Epithelial cell of proximal tubule (primary cell): ENCODE measurements around the gene NFATC4. TPM values are rescaled to one million over a fixed set of nuclear protein-coding genes. Genes with fewer than 3 reads are reported as not detected.

Source experiments
- DNase-seq: peaks from one replicate; pipeline ENCODE4 v3.0.0-alpha.2; 2011; ENCODE audit warnings: low read depth
- H3K4me3 ChIP-seq: 2 replicates; pipeline ENCODE4 v1.5.1; 2011; ENCODE audit warnings: low read depth, mild to moderate bottlenecking, low read length
- total RNA-seq: library from RNA; depleted of rRNA; stranded (reverse); fragments of >200 nt; gene quantifications from 2 replicates; pipeline ENCODE4 v1.2.3, GENCODE V29; 2015
- TF ChIP-seq, protein P1 (sequence below): conservative IDR thresholded peaks from 2 replicates; pipeline ENCODE4 v1.5.1; 2012; ENCODE audit warnings: low read depth, mild to moderate bottlenecking, low read length

NFATC4 gene
- total RNA-seq, 1 donor from 2014 or later = 30.2 TPM

DNA sequence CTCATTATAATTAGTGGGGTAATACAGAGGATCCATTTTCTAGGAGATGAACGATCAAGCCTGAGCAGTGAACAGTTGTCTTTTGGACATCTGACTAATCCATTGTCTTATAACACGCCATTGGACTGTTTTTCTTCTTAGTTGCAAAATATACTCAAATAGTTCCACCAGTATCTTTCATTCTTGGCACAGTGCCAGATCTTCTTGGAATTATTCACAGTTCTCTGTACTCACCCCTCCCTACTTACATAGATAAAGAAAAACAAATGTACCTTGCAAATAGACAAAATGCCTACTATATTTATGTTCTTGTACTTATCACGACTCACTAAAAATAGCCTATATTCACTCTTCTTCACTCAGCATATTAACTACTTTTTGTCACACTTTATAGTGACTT lies 57.7 kb downstream of the NFATC4 start:
- TF ChIP-seq, protein P1, sequence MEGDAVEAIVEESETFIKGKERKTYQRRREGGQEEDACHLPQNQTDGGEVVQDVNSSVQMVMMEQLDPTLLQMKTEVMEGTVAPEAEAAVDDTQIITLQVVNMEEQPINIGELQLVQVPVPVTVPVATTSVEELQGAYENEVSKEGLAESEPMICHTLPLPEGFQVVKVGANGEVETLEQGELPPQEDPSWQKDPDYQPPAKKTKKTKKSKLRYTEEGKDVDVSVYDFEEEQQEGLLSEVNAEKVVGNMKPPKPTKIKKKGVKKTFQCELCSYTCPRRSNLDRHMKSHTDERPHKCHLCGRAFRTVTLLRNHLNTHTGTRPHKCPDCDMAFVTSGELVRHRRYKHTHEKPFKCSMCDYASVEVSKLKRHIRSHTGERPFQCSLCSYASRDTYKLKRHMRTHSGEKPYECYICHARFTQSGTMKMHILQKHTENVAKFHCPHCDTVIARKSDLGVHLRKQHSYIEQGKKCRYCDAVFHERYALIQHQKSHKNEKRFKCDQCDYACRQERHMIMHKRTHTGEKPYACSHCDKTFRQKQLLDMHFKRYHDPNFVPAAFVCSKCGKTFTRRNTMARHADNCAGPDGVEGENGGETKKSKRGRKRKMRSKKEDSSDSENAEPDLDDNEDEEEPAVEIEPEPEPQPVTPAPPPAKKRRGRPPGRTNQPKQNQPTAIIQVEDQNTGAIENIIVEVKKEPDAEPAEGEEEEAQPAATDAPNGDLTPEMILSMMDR = no peak
- DNase-seq = no peak
- no peak overlapping the region for H3K4me3 ChIP-seq

GRCh38 chr14:24426150-24426911 lies 58.3 kb downstream of the NFATC4 start:
- TF ChIP-seq, protein P1 = no peak
- no peak for DNase-seq
- no peak overlapping the region for H3K4me3 ChIP-seq

- no peak for DNase-seq
- TF ChIP-seq, protein P1 = no peak
Measured at GRCh38 chr14:24426912-24427536, 59.0 kb downstream of the NFATC4 start.

GRCh38 chr14:24427537-24428508 lies 59.8 kb downstream of the NFATC4 start:
- TF ChIP-seq, protein P1 = no peak
- H3K4me3 ChIP-seq = no peak overlapping the region
- DNase-seq = no peak

More at GRCh38 chr14:24426912-24427536, 59.0 kb downstream of the NFATC4 start:
- H3K4me3 ChIP-seq = no peak overlapping the region

DNA sequence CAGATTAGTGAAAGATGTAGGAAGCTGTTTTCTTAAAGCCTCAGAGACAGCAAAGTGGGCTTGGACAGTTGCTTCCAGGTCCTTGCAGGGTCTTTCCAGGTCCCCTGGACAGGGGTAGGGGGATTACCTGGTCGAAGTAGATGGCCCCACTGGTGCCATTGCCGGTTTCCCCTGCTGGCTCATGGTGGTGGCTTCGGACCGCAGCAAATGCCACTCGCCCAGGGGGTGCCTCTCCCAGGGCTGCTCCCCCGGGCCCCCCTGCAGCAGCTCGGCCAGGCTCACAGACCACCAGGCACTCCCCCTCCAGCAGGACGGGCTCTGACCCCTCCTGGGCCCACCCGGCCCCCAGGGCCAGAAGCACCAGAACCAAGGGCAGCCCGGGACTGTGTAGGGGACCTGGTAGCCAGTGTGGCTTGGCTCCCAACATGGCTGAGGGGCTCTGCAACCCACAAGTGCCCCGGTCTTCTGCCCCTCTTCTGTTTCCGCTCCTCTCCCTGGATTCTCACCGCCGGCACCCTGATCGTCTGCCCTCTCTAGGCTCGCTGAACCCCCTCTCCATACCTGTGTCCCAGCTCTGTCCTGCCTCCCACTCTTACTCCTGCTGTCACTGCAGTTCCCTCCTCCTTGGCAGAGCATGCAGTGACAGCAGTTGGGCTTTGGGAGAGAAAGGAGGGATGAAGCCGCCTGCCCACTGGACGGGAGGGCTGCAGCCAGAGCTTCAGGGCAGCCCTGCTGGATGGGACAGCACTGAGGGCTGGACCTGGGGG lies 60.8 kb downstream of the NFATC4 start:
- TF ChIP-seq, protein P1 = no peak
- peak overlapping the region; percentile 83 for H3K4me3 ChIP-seq
- no peak for DNase-seq

Other genes with a start within 250 kb of the NFATC4 start
- not detected in 2 replicates for gene FITM1, start 237.5 kb upstream of the NFATC4 start, total RNA-seq
- gene PSME1, start 232.0 kb upstream of the NFATC4 start, total RNA-seq = 266 and 385 TPM in 2 replicates
- 22.3 and 31.8 TPM in 2 replicates for gene EMC9, start 226.6 kb upstream of the NFATC4 start, total RNA-seq
- 156 and 168 TPM in 2 replicates for gene PSME2, start 221.6 kb upstream of the NFATC4 start, total RNA-seq
- gene RNF31, start 220.7 kb upstream of the NFATC4 start, total RNA-seq = 42.3 and 79.4 TPM in 2 replicates
- 26.8 and 45.1 TPM in 2 replicates for gene IRF9, start 206.9 kb upstream of the NFATC4 start, total RNA-seq
- gene REC8, start 196.1 kb upstream of the NFATC4 start, total RNA-seq = 122 and 158 TPM in 2 replicates
- 60.4 and 102 TPM in 2 replicates for gene IPO4, start 179.4 kb upstream of the NFATC4 start, total RNA-seq
- gene TM9SF1, start 172.7 kb upstream of the NFATC4 start, total RNA-seq = 54.4 and 84.1 TPM in 2 replicates
- gene TSSK4, start 162.5 kb upstream of the NFATC4 start, total RNA-seq = not detected in 2 replicates
- gene CHMP4A, start 154.7 kb upstream of the NFATC4 start, total RNA-seq = 42.8 and 88.4 TPM in 2 replicates
- gene MDP1, start 152.1 kb upstream of the NFATC4 start, total RNA-seq = 15.6 and 26.1 TPM in 2 replicates
- 219 and 220 TPM in 2 replicates for gene NEDD8, start 135.8 kb upstream of the NFATC4 start, total RNA-seq
- gene GMPR2, start 135.3 kb upstream of the NFATC4 start, total RNA-seq = 64.2 and 136 TPM in 2 replicates
- 43.2 and 53.2 TPM in 2 replicates for gene TINF2, start 125.6 kb upstream of the NFATC4 start, total RNA-seq
- gene TGM1, start 105.0 kb upstream of the NFATC4 start, total RNA-seq = 0.63 and 0.94 TPM in 2 replicates
- gene RABGGTA, start 96.6 kb upstream of the NFATC4 start, total RNA-seq = 32.7 and 39.0 TPM in 2 replicates
- gene DHRS1, start 68.4 kb upstream of the NFATC4 start, total RNA-seq = 25.7 and 26.4 TPM in 2 replicates
- 17.1 and 32.6 TPM in 2 replicates for gene NOP9, start 68.3 kb upstream of the NFATC4 start, total RNA-seq
- gene CIDEB, start 60.2 kb upstream of the NFATC4 start, total RNA-seq = 2.0 and 3.6 TPM in 2 replicates
- gene LTB4R2, start 58.0 kb upstream of the NFATC4 start, total RNA-seq = 1.3 and 2.7 TPM in 2 replicates
- gene LTB4R, start 56.7 kb upstream of the NFATC4 start, total RNA-seq = 0.06 and 4.0 TPM in 2 replicates
- gene ADCY4, start 33.1 kb upstream of the NFATC4 start, total RNA-seq = 1.6 and 8.0 TPM in 2 replicates
- 6.4 and 7.6 TPM in 2 replicates for gene RIPK3, start 28.2 kb upstream of the NFATC4 start, total RNA-seq
- 3.4 and 6.2 TPM in 2 replicates for gene NYNRIN, start 30.8 kb downstream of the NFATC4 start, total RNA-seq
- 0.43 and 1.3 TPM in 2 replicates for gene CBLN3, start 61.5 kb downstream of the NFATC4 start, total RNA-seq
- gene KHNYN, start 61.8 kb downstream of the NFATC4 start, total RNA-seq = 38.3 and 41.6 TPM in 2 replicates
- gene SDR39U1, start 74.6 kb downstream of the NFATC4 start, total RNA-seq = 27.4 and 36.9 TPM in 2 replicates
- not detected in 2 replicates for gene CMA1, start 140.1 kb downstream of the NFATC4 start, total RNA-seq
- gene CTSG, start 208.1 kb downstream of the NFATC4 start, total RNA-seq = not detected in 2 replicates
- not detected in 2 replicates for gene GZMH, start 241.5 kb downstream of the NFATC4 start, total RNA-seq